Measurements from ENCODE around the gene DNAJA3. TPM values are rescaled to one million over a fixed set of nuclear protein-coding genes. Genes with fewer than 3 reads are reported as not detected.

Gene DNAJA3
- total RNA-seq, 4 donors from 2014 or later, result 51.4 to 70.1 (median 54.0) TPM

DNA sequence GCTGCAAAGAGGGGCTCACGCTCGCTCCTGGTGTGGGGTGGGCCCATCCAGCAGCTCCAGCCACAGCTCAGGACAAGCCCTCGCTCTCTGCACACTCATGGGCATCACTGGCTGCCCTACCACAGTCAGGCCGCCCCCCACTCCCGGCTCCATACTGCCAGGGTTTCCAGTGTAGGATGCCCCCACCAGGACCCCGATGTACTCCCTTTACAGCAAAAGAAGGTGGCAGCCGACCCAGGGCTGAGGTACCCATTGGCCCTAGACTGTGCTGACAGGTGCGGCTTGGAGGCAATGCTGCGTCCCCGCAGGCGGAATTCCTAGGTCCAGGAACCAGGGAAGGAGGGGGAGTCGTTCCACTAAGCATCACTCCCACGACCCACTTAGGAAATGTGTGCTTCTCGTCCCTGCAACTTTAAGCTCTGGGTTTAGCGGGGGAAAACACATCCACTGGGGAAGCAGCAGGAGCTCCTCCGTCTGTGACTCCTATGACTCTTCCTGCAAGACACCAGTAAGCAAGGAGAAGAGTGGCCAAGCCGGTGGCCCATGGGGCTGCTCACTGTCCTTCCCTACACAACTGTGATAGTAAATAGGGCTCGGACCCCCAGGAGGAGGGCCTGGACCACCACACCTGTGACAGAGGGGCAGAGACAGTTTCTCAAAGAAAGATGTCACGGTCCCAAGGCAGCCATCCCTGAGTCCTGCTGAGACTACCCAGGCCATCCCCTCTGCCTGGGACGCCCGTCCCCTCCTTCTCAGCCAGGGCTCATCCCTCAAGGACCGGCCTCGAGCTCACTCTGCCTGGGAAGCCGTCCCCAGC lies 22.3 kb upstream of the DNAJA3 start:
- DNase-seq, result peak in 1 of 3 donors; percentile 43
- H3K4me1 ChIP-seq, result peaks cover 0 to 3% (median 0%) of the 10 kb centered on the region in 4 donors
- no peaks in the 10 kb centered on the region for H3K27me3 ChIP-seq
- no peak overlapping the region for H3K27ac ChIP-seq
- peaks cover 0 to 88% (median 0%) of the 10 kb centered on the region in 3 donors for H3K36me3 ChIP-seq
- no peak overlapping the region for H3K4me3 ChIP-seq
- TF ChIP-seq POLR2A (IDR thresholded peaks at IDR 0.05) (no peak), CTCF (IDR thresholded peaks at IDR 0.05) (no peak)
- H3K9me3 ChIP-seq, result no peaks in the 10 kb centered on the region

DNA sequence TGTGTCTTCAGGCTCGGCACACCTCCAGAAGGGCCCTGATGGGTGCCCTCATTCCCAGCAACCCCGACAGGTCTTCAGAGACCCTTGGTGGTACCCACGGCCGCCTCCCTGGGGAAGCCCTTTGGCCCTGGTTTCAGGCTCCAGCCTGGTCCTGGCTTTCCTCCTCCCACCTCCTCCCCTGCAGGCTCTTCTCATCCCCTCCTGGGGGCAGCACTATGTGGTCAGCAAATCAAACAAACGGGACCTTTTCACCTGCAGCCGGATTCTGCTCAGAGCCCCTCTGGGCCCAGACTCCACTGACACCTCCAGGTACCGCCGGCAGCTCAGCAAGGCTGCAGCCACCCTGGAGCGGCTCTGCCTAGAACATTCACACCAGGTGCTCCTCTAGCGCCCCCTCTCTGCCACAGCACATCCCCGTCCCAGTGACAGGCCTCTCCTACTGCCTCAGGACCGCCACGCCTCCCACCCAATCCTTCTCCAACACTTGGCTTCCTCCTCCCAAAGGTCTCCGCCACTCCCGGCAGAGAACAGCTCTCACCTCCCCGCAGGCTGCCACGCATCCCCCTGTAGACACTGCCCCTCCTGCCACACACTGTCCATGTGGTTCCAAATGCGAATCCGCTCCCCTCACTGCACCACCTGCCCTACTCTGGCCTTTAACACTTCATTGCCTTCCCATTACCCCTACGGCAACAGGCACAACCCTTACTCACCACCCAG lies 21.3 kb upstream of the DNAJA3 start:
- Histone ChIP-seq H3K4me3 (no peak overlapping the region), H3K27ac (no peak overlapping the region), H3K36me3 (peaks cover 0 to 90% (median 0%) of the 10 kb centered on the region in 3 donors), H3K9me3 (no peaks in the 10 kb centered on the region), H3K27me3 (no peaks in the 10 kb centered on the region), H3K4me1 (peaks cover 0 to 5% (median 0%) of the 10 kb centered on the region in 4 donors)
- DNase-seq, result peak; percentile 25 to 55 (median 41)
- TF ChIP-seq CTCF (IDR thresholded peaks at IDR 0.05) (peak in 4 of 6 experiments; percentile 38 to 46 (median 39)), POLR2A (IDR thresholded peaks at IDR 0.05) (no peak)

DNA sequence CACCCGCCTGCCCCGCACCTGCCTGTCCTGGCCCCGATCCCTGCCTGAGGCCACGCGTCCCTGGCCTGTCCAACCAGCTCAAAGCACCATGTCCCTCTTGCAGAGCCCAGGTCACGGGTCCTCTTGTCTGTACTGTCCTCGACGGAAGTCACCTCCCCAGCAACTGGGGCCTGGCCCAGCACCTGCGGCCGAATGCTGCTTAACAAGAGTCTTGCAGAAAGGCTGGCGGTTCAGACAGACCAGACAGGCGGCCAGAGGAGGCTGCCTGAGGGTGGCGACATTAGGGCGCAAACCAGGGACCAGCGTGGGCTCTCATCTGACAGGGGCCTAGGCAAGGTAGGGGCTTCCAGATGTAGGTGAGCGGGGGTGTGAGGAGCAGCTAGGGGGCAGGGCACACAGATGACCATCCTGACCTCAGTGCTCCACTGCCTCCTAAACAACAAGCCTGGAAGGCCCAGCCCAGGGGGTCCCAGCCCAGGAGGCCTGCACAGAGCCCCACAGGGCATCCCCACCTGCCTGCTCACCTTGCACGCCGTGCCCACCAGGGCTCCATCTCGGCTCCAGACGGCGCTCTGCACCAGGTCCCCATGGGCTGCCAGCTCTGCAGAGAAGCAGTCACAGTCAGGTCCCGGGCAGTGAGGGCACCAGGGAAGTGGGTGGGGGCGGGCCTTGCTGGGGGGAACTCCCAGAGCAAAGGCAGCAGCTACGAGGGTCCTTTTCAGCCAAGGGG lies 20.5 kb upstream of the DNAJA3 start:
- H3K4me1 ChIP-seq, result peaks cover 0 to 12% (median 0%) of the 10 kb centered on the region in 4 donors
- peaks cover 0 to 88% (median 0%) of the 10 kb centered on the region in 3 donors for H3K36me3 ChIP-seq
- no peak overlapping the region for H3K4me3 ChIP-seq
- DNase-seq, result peak in 1 of 3 donors; percentile 46
- TF ChIP-seq POLR2A (IDR thresholded peaks at IDR 0.05) (no peak), CTCF (IDR thresholded peaks at IDR 0.05) (no peak)
- no peak overlapping the region for H3K27ac ChIP-seq
- no peaks in the 10 kb centered on the region for H3K9me3 ChIP-seq
- no peaks in the 10 kb centered on the region for H3K27me3 ChIP-seq

GRCh38 chr16:4407543-4408322 lies 17.9 kb upstream of the DNAJA3 start:
- Histone ChIP-seq H3K4me3 (no peak overlapping the region), H3K27ac (no peak overlapping the region), H3K4me1 (peaks cover 0 to 18% (median 0%) of the 10 kb centered on the region in 4 donors), H3K9me3 (no peaks in the 10 kb centered on the region), H3K36me3 (peaks cover 0 to 81% (median 0%) of the 10 kb centered on the region in 3 donors), H3K27me3 (no peaks in the 10 kb centered on the region)
- TF ChIP-seq CTCF (IDR thresholded peaks at IDR 0.05) (no peak), POLR2A (IDR thresholded peaks at IDR 0.05) (no peak)
- no peak for DNase-seq

DNA sequence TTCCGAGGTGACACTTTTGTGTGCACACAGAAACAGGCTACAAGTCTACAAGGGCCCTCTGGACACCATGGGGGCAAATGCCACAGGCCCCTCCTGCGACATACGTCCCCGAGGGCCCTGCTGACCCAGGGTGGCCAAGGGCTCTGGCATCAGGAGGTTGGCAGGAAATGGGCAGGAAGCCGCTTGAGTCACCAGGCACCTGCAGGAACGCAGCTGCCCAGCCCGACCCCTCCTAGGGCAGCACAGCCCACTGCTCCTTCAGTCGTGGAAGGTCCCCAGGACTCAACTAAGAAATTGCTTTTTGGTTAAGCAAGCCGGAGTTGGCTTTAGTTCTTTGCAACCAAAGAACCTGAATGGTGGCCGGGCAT lies 17.4 kb upstream of the DNAJA3 start:
- DNase-seq, result no peak
- Histone ChIP-seq H3K27me3 (no peaks in the 10 kb centered on the region), H3K9me3 (no peaks in the 10 kb centered on the region), H3K4me1 (peaks cover 0 to 18% (median 0%) of the 10 kb centered on the region in 4 donors), H3K36me3 (peaks cover 0 to 80% (median 0%) of the 10 kb centered on the region in 3 donors), H3K4me3 (no peak overlapping the region), H3K27ac (no peak overlapping the region)
- TF ChIP-seq CTCF (IDR thresholded peaks at IDR 0.05) (no peak), POLR2A (IDR thresholded peaks at IDR 0.05) (no peak)

Data from Peyer's patch (tissue), 4 donors.